ENCODE measurements around the gene DNAAF1.
A peak's percentile ranks its signal among the peaks of the same experiment; 100 is the strongest.

Gene DNAAF1

GRCh38 chr16:84136331-84137125 is 8.6 kb upstream of the DNAAF1 start:
- no peak for DNase-seq (ENCODE audit: extremely low spot score)
- TF ChIP-seq CTCF (IDR thresholded peaks at IDR 0.05; ENCODE audit: control extremely low read depth, extremely low read depth, low read depth, missing control alignments), result no peak
- ChIA-PET CTCF (interaction anchor here (1.0 to 1.5 kb wide), 3 partner anchors 9 to 50 kb away, joined by 3 to 4 read pairs (median 4); partner anchors contain the start of genes DNAAF1, HSDL1, MBTPS1 and TAF1C), POLR2A (no interaction called here)

GRCh38 chr16:84137287-84137686 is 7.8 kb upstream of the DNAAF1 start:
- no peak for DNase-seq (ENCODE audit: extremely low spot score)
- ChIA-PET POLR2A (no interaction called here), CTCF (interaction anchor here (0.8 to 2.4 kb wide), 5 partner anchors 20 to 53 kb away, joined by 3 to 9 read pairs (median 6); partner anchors contain the start of genes MBTPS1 and TAF1C)
- TF ChIP-seq CTCF (IDR thresholded peaks at IDR 0.05; ENCODE audit: control extremely low read depth, extremely low read depth, low read depth, missing control alignments), result no peak

GRCh38 chr16:84137769-84138357 is 7.2 kb upstream of the DNAAF1 start:
- CTCF ChIA-PET, result interaction anchor here (0.8 to 2.4 kb wide), 5 partner anchors 21 to 53 kb away, joined by 3 to 9 read pairs (median 6); partner anchors contain the start of genes MBTPS1 and TAF1C
- TF ChIP-seq CTCF (IDR thresholded peaks at IDR 0.05; ENCODE audit: control extremely low read depth, extremely low read depth, low read depth, missing control alignments), result no peak
- POLR2A ChIA-PET, result interaction anchor here (1.7 kb wide), 1 partner anchor 21 kb away, joined by 5 read pairs; the partner anchor contains the start of gene MBTPS1
- DNase-seq (ENCODE audit: extremely low spot score), result no peak

- ChIA-PET POLR2A (interaction anchor here (1.7 kb wide), 1 partner anchor 22 kb away, joined by 5 read pairs; the partner anchor contains the start of gene MBTPS1), CTCF (interaction anchor here (1.3 to 2.4 kb wide), 4 partner anchors 21 to 54 kb away, joined by 3 to 9 read pairs (median 8); partner anchors contain the start of genes MBTPS1 and TAF1C)
- no peak for TF ChIP-seq CTCF (IDR thresholded peaks at IDR 0.05; ENCODE audit: control extremely low read depth, extremely low read depth, low read depth, missing control alignments)
- DNase-seq (ENCODE audit: extremely low spot score), result no peak
These were observed 6.6 kb upstream of the DNAAF1 start for GRCh38 chr16:84138500-84138823.

GRCh38 chr16:84138824-84139627 is 6.1 kb upstream of the DNAAF1 start:
- CTCF ChIA-PET, result interaction anchor here (1.6 to 2.4 kb wide), 3 partner anchors 22 to 54 kb away, joined by 7 to 9 read pairs (median 9); partner anchors contain the start of genes MBTPS1 and TAF1C
- POLR2A ChIA-PET, result interaction anchor here (1.7 kb wide), 1 partner anchor 22 kb away, joined by 5 read pairs; the partner anchor contains the start of gene MBTPS1
- no peak for TF ChIP-seq CTCF (IDR thresholded peaks at IDR 0.05; ENCODE audit: control extremely low read depth, extremely low read depth, low read depth, missing control alignments)
- peak; percentile 76 for DNase-seq (ENCODE audit: extremely low spot score)
